Thymus (tissue), 11 donors: ENCODE results near the gene MRPL46. TPM values are rescaled to one million over a fixed set of nuclear protein-coding genes. Genes with fewer than 3 reads are reported as not detected.

Experiments
- DNase-seq, 9 donors: peaks; one replicate each; pipeline ENCODE4 v3.0.0-alpha.2; 2013; ENCODE audit warnings: low spot score in 9 of 9, low read depth in 6 of 9, missing footprints in 1 of 9
- H3K27ac ChIP-seq, 2 donors: one replicate each; pipeline ENCODE4 v1.5.1; 2013; ENCODE audit warnings: control low read depth in 1 of 2, low read depth in 1 of 2, low read length in 1 of 2, mild to moderate bottlenecking in 1 of 2, moderate library complexity in 1 of 2
- H3K27me3 ChIP-seq, 2 donors: one replicate each; pipeline ENCODE4 v1.5.1; 2013; ENCODE audit warnings: low read length in 1 of 2; ENCODE audit not compliant: control insufficient read depth in 2 of 2, insufficient read depth in 1 of 2
- H3K36me3 ChIP-seq, 2 donors: one replicate each; pipeline ENCODE4 v1.5.1; 2013; ENCODE audit warnings: low read length in 1 of 2, mild to moderate bottlenecking in 1 of 2, moderate library complexity in 1 of 2; ENCODE audit not compliant: control insufficient read depth in 2 of 2, insufficient read depth in 2 of 2
- H3K4me1 ChIP-seq, 2 donors: one replicate each; pipeline ENCODE4 v1.5.1; 2013; ENCODE audit warnings: low read length in 2 of 2; ENCODE audit not compliant: control insufficient read depth in 2 of 2, insufficient read depth in 2 of 2
- H3K4me3 ChIP-seq, 2 donors: one replicate each; pipeline ENCODE4 v1.5.1; 2013; ENCODE audit warnings: low read length in 2 of 2, control low read depth in 1 of 2, mild to moderate bottlenecking in 1 of 2
- H3K9me3 ChIP-seq, 2 donors: one replicate each; pipeline ENCODE4 v1.5.1; 2013; ENCODE audit warnings: low read length in 1 of 2, mild to moderate bottlenecking in 1 of 2; ENCODE audit not compliant: control insufficient read depth in 2 of 2, insufficient read depth in 1 of 2
- WGBS: extraction: QIAGEN DNeasy Blood & Tissue Kit; methylation state at CpG from one replicate; pipeline ENCODE4 v1.1.7; 2013; 5-methylcytosine and 5-hydroxymethylcytosine counted together
- polyA plus RNA-seq: library from polyadenylated mRNA; stranded (reverse); fragments of 200-250 nt; gene quantifications from one replicate; pipeline ENCODE4 v1.2.3, GENCODE V29; 2013
- total RNA-seq: library from RNA; stranded (reverse); fragments of 120-200 nt; gene quantifications from one replicate; pipeline ENCODE4 v1.2.4, GENCODE V29; 2013
- donor health status: healthy.

Gene MRPL46
- total and polyA plus RNA-seq, 2 donors = 29.7 to 31.7 TPM

DNA sequence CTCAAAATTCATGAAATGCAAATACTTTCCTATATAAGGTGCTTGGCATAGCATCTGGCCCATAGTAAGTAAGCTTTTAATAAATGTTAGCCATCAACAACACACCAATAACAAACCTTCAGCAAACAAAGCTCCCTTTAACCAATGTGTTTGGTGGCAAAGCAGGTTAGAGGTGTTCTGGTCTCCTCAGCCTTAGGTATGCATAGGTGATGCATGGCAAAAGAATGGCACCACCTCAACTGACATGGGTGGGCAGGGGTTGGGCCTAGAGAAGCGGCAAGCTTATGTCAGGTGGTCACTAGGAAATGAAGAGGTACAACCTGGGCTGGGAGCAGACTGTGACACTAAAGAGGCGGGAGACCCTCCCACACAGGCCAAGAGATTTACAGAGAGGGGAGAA lies 38.5 kb upstream of the MRPL46 start:
- Histone ChIP-seq H3K27ac (no peak overlapping the region), H3K36me3 (peaks cover 3 to 19% of the 10 kb centered on the region in 2 donors), H3K27me3 (no peaks in the 10 kb centered on the region), H3K9me3 (no peaks in the 10 kb centered on the region), H3K4me1 (no peaks in the 10 kb centered on the region), H3K4me3 (no peak overlapping the region)
- no peak for DNase-seq
- 97% methylated on average over 2 of the region's 2 CpGs for WGBS

DNA sequence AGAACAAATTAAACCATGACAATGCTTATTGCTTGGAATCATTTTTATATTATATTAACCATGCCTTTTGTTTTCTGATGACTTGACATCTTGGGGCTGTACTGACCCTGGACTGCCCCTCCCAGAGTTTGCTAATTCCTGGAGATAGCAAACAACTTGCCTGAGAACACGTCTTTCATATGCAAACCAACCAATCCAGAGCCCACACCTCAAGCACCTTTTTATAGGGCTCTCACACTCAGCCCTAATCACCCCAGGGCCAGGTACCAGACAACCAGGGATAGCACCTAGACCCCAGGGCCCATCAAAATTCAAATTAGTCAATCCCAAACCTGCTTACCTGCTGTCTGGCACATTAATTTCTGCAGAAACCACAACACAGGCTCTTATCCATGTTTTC lies 37.3 kb upstream of the MRPL46 start:
- no peaks in the 10 kb centered on the region for H3K4me1 ChIP-seq
- 98% methylated on average over 1 of the region's 1 CpG for WGBS
- H3K27ac ChIP-seq = no peak overlapping the region
- H3K9me3 ChIP-seq = no peaks in the 10 kb centered on the region
- no peaks in the 10 kb centered on the region for H3K27me3 ChIP-seq
- no peak for DNase-seq
- H3K4me3 ChIP-seq = no peak overlapping the region
- peaks cover 3 to 16% of the 10 kb centered on the region in 2 donors for H3K36me3 ChIP-seq

DNA sequence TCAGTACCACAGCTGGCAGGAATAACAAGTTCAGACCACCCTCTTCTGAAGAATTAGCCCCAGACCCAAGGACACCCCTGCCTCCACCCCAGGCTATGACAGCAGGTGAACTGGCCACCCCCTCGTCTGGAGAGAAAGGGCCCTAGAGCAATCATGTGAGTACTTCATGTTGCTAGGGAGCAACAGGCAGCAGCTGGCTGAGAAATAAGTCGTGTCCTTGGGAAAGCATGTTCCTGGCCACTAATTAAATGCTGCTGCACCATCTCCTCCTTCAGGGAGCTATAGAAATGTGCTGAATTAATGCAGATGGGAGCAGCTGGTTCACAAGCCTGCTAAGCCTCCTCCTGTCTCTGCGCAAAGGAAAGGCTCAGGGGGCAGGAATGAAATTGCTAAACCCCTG lies 31.8 kb upstream of the MRPL46 start:
- Histone ChIP-seq H3K36me3 (peaks cover 0 to 16% of the 10 kb centered on the region in 2 donors), H3K9me3 (no peaks in the 10 kb centered on the region), H3K27ac (no peak overlapping the region), H3K27me3 (no peaks in the 10 kb centered on the region), H3K4me3 (no peak overlapping the region), H3K4me1 (no peaks in the 10 kb centered on the region)
- DNase-seq = no peak
- WGBS = 95% methylated on average over 3 of the region's 3 CpGs

DNA sequence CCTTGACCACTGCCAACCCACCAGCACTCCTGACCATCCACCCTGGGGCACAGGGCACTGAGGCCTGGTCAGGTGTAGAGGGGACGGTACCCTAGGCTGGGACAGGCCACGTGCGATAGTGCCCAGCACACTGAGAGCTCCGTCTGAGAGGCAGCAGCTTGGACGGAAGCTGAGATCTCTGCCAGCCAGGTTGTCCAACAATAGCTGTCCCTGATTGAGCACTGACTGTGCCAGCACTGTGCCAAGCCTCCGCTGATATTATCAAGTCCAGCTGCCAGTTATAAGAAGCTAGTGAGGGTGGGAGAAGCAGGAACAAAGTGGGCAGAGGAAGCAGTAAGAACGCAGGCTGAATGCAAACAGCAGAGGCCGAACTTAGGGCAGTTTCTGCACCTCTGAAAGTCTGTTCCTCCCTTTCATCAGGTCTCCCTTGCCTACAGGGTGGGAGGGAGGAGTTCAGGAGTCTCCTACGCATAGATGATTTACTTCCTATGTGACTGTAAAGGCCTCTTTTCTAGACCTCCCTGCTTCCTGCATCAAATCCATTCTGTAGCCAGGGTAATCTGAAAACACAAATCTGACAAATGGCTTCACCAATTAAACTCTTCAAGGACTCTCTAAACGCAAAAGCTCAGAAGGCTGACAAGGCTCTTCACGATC lies 30.0 kb upstream of the MRPL46 start:
- Histone ChIP-seq H3K4me3 (no peak overlapping the region), H3K4me1 (no peaks in the 10 kb centered on the region), H3K36me3 (peaks cover 0 to 4% of the 10 kb centered on the region in 2 donors), H3K9me3 (no peaks in the 10 kb centered on the region), H3K27me3 (no peaks in the 10 kb centered on the region), H3K27ac (no peak overlapping the region)
- WGBS = 95% methylated on average over 11 of the region's 11 CpGs
- DNase-seq = no peak

DNA sequence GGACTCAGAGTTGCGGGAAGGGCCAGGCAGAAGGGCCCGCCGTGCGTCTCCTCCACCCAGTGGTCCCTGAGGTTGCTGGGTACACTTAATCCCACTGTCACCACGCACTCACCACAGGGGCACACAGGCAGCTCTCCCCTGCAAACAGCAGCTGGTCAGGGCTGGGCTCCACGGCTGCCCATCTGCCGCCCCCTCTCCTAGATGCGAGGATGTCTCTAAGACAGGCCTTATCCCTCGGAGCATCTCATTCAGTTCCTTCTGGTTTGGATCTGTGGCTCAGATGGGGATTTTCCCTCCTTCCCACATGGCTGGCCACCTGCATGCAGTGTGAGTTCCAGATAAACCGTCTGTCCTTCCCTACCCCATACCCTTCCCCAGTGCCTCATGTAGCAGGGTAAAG lies 26.7 kb upstream of the MRPL46 start:
- WGBS = 93% methylated on average over 10 of the region's 10 CpGs
- Histone ChIP-seq H3K4me3 (no peak overlapping the region), H3K9me3 (no peaks in the 10 kb centered on the region), H3K27ac (no peak overlapping the region), H3K36me3 (peaks cover 0 to 3% of the 10 kb centered on the region in 2 donors), H3K4me1 (no peaks in the 10 kb centered on the region), H3K27me3 (no peaks in the 10 kb centered on the region)
- no peak for DNase-seq

DNA sequence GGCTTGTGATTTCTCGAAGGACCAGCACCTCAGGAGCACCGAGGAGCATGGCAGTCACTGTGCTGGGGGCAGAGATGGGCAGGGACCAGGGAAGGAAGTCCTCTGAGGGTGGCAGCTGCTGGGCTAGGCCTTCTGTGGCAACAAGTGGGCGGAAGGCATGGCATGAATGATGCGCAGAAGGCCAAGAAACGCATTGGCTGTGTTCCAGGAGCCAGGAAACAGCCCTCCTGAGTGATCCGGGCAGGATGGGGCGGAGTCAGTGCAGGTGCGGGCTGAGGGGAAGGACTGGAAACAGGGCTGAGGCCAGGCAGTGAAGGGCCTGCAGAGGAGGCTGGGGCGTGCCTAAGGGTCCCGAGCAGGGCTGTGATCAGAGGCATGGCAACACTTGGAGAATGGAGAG lies 24.0 kb upstream of the MRPL46 start:
- Histone ChIP-seq H3K4me1 (no peaks in the 10 kb centered on the region), H3K9me3 (no peaks in the 10 kb centered on the region), H3K4me3 (no peak overlapping the region), H3K27ac (no peak overlapping the region), H3K27me3 (no peaks in the 10 kb centered on the region), H3K36me3 (no peaks in the 10 kb centered on the region)
- no peak for DNase-seq
- WGBS = 78% methylated on average over 10 of the region's 10 CpGs

DNA sequence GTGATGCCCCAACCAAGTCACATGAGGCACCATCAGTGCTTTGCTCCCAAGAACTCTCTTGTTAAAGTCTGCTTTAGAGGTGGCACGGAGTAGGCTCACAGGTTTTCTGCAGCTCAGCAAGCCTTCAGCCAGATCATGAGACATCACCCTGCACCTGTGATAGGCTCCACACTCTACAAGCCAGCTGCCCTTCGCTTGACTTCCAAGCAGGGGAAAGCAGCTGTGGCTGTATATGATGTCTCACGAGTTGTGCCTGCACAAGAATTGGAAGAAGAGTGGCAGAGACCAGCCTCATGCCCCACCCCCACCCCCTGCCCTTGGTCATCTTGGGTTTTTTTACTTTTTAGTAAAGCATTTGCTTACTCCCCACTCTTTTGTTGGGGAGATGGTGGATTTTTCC lies 22.8 kb upstream of the MRPL46 start:
- no peaks in the 10 kb centered on the region for H3K4me1 ChIP-seq
- 93% methylated on average over 3 of the region's 3 CpGs for WGBS

DNA sequence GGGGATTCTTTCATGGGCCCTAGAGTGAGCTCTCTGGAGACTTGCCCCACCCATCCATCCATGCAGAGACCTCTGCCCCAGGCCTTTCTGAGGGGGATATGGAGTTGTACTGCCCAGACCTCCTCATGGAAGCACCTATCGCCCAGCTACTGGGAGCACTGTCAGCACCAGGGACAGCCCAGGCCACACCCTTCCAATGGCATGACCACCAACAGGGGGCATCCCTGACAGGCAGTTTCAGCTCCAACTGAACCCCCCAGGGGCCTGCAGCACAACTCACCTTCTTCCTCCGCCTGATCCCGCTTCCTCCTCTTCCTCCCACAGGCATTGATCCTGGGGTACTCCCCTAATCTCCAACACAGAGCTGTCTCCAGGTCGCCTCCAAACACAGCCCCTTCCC lies 22.1 kb upstream of the MRPL46 start:
- H3K27me3 ChIP-seq = no peaks in the 10 kb centered on the region
- WGBS = 95% methylated on average over 4 of the region's 4 CpGs
- no peak for DNase-seq
- H3K36me3 ChIP-seq = no peaks in the 10 kb centered on the region
- no peaks in the 10 kb centered on the region for H3K9me3 ChIP-seq
- no peak overlapping the region for H3K27ac ChIP-seq
- H3K4me1 ChIP-seq = no peaks in the 10 kb centered on the region
- no peak overlapping the region for H3K4me3 ChIP-seq

More for the DNA sequence above, 22.8 kb upstream of the MRPL46 start:
- Histone ChIP-seq H3K4me3 (no peak overlapping the region), H3K27ac (no peak overlapping the region), H3K9me3 (no peaks in the 10 kb centered on the region), H3K27me3 (no peaks in the 10 kb centered on the region), H3K36me3 (no peaks in the 10 kb centered on the region)
- no peak for DNase-seq

DNA sequence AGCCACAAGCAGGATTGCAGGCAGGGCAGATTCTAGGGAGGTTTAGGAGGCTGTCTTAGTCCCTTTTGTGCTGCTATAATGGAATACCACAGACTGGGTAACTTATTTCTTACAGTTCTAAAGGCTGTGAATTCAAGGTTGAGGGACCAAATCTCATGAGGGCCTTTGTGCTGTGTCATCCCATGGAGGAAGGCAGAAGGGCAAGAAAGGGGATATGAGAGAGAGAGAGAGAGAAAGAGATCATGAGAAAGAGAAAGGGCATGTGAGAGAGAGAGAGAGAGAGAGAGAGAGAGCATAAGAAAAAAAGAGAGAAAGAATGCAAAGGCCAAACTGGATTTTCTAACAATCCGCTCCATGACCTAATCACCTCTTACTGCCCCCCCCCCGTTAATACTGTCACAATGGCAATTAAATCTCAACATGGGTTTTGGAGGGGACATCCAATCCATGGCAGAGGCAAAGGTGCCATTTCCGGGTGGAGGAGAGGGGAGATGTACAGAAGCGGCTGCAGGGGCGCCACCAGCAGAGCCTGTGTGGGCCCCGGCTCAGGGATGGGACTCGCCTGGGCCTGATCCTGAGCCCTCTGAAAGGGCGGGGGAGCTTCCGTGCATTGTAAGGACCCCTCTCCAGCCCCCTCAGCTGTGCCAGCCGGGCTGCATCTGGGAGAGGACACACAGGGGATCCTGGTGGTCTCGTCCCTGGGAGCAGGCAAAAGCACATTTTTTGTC lies 20.8 kb upstream of the MRPL46 start:
- H3K4me3 ChIP-seq = no peak overlapping the region
- no peaks in the 10 kb centered on the region for H3K9me3 ChIP-seq
- H3K27me3 ChIP-seq = no peaks in the 10 kb centered on the region
- no peaks in the 10 kb centered on the region for H3K36me3 ChIP-seq
- WGBS = 79% methylated on average over 11 of the region's 11 CpGs
- DNase-seq = no peak
- H3K27ac ChIP-seq = no peak overlapping the region
- H3K4me1 ChIP-seq = no peaks in the 10 kb centered on the region
